OCI-LY7 (cell line): ENCODE data around the gene NEUROG2. TPM values are rescaled to one million over a fixed set of nuclear protein-coding genes. Genes with fewer than 3 reads are reported as not detected.

Experiments
- BruUV-seq: library from RNA; stranded (reverse); fragments of 400-500 nt; replicated peaks from 2 replicates; lab custom pipeline; 2021; lab: Mats Ljungman, UMichigan
- CTCF ChIA-PET: fragments of 300-600 bp; sonication (Branson Sonifier 250); formaldehyde crosslinking; loops from one replicate; lab custom pipeline; 2022; ENCODE audit warnings: antibody characterized with exemption; ENCODE audit not compliant: unreplicated experiment; lab: Charles Lee
- POLR2A ChIA-PET: fragments of 300-600 bp; sonication (Branson Sonifier 250); formaldehyde crosslinking; loops from one replicate; lab custom pipeline; 2022; ENCODE audit warnings: antibody characterized with exemption; lab: Charles Lee
- DNase-seq: peaks from one replicate; pipeline ENCODE4 v3.0.0-alpha.2; 2015; ENCODE audit warnings: low spot score
- H2AFZ ChIP-seq: fragments of 200-600 bp; sonication (generic), shearing (Covaris generic); 2 replicates; pipeline ENCODE4 v1.6.1; 2014; ENCODE audit warnings: mild to moderate bottlenecking, antibody characterized with exemption, low read length, moderate library complexity
- H3K27ac ChIP-seq: fragments of 200-600 bp; sonication (generic); 2 replicates; pipeline ENCODE4 v1.5.1; 2014; ENCODE audit warnings: mixed run types, low read depth, mild to moderate bottlenecking, moderate library complexity, low read length, inconsistent platforms; ENCODE audit not compliant: poor library complexity, severe bottlenecking
- H3K36me3 ChIP-seq: fragments of 200-600 bp; sonication (generic); 2 replicates; pipeline ENCODE4 v1.6.1; 2014; ENCODE audit warnings: mild to moderate bottlenecking, antibody characterized with exemption, low read length, moderate library complexity, mixed read lengths; ENCODE audit not compliant: insufficient read depth
- H3K4me1 ChIP-seq: fragments of 200-600 bp; sonication (generic); 2 replicates; pipeline ENCODE4 v1.5.1; 2014; ENCODE audit warnings: mild to moderate bottlenecking, low read length; ENCODE audit not compliant: insufficient read depth, poor library complexity, severe bottlenecking
- H3K4me2 ChIP-seq: fragments of 200-600 bp; sonication (generic); 2 replicates; pipeline ENCODE4 v1.6.1; 2014; ENCODE audit warnings: mild to moderate bottlenecking, low read length
- H3K4me3 ChIP-seq: fragments of 200-600 bp; sonication (generic); 2 replicates; pipeline ENCODE4 v1.5.1; 2014; ENCODE audit warnings: mild to moderate bottlenecking, low read depth, low read length; ENCODE audit not compliant: poor library complexity, severe bottlenecking
- H3K79me2 ChIP-seq: fragments of 200-600 bp; sonication (generic); 2 replicates; pipeline ENCODE4 v1.6.1; 2016; ENCODE audit warnings: low read depth, mild to moderate bottlenecking, low read length, moderate library complexity, mixed read lengths; ENCODE audit not compliant: insufficient read depth
- H3K9me2 ChIP-seq: fragments of 200-600 bp; sonication (generic); 2 replicates; pipeline ENCODE4 v1.6.1; 2016; ENCODE audit warnings: mild to moderate bottlenecking, low read length, mixed read lengths; ENCODE audit not compliant: insufficient read depth
- H3K9me3 ChIP-seq: fragments of 200-600 bp; sonication (generic); 2 replicates; pipeline ENCODE4 v1.6.1; 2014; ENCODE audit warnings: mild to moderate bottlenecking, mixed run types, low read length, mixed read lengths
- H4K20me1 ChIP-seq: fragments of 200-600 bp; sonication (generic); 2 replicates; pipeline ENCODE4 v1.6.1; 2014; ENCODE audit warnings: mild to moderate bottlenecking, antibody characterized with exemption, low read length, moderate library complexity, mixed read lengths; ENCODE audit not compliant: insufficient read depth
- EZH2phosphoT487 ChIP-seq: fragments of 200-600 bp; sonication (generic); IDR thresholded peaks from 2 replicates; pipeline ENCODE4 v1.6.1; 2018; ENCODE audit warnings: low read depth, borderline replicate concordance, mild to moderate bottlenecking, mixed run types, antibody characterized with exemption, low read length, moderate library complexity, mixed read lengths
- intact Hi-C: fragments of 100-400 bp; cut with micrococcal nuclease; formaldehyde crosslinking; loops from one replicate; pipeline ENCODE4 v1.10.0; 2022; ENCODE audit not compliant: unreplicated experiment
- total RNA-seq, 2 experiments: library from RNA; depleted of rRNA in 1 of 2; stranded (reverse); fragments of >200 nt in 1 of 2; shearing (Covaris generic) in 1 of 2; gene quantifications; 2 replicates each; pipeline ENCODE4 v1.2.3, GENCODE V29; 2014 to 2022
- TF ChIP-seq, protein P1 (sequence below): fragments of 200-600 bp; sonication (generic); conservative IDR thresholded peaks from 2 replicates; pipeline ENCODE4 v1.5.1; 2014; ENCODE audit warnings: mild to moderate bottlenecking, antibody characterized with exemption, low read length, moderate library complexity, mixed read lengths

NEUROG2 gene
- total RNA-seq, 2 experiments from 2014 or later: 0.06 TPM; not detected in 1

DNA sequence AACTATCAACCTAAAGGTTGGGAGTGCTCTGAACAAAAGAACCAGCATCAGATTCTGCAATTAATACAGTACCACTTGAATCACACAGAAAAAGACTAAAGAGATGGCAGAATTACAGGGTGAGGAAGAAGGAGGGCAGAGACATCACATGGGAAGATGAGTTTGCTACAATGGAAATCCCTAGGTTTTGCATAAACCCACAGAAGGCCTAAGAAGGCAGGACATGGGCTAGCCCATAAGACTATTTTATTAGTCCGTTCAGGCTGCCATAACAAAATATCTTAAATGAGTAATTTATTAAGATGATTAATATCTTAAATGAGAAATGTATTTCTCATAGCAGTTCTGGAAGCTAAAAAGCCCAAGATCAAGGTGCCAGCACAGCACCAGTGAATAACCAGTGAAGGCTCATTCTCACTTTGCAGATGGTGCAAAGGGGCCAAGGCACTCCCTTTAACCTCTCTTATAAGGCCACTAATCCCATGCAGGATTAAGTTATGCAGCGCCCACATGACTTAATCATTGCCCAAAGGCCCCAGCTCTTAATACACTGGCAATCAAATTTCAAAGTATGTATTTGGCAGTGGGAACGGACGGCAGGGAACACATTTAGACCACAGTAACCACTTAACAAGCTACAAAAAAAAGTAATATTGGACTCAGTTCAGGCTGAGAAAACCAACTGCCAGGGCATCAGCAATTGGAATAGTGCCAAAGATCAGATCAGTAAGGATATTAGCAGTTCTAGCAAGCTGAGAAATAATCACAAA is 47.6 kb upstream of the NEUROG2 start:
- BruUV-seq: no TSS peak
- Histone ChIP-seq H3K4me1 (peaks cover 10% of the 10 kb centered on the region), H3K9me2 (no peaks in the 10 kb centered on the region), H3K9me3 (peaks cover 4% of the 10 kb centered on the region; the same call in 1 of the 2 replicates), H3K4me2 (no peak overlapping the region), H4K20me1 (no peaks in the 10 kb centered on the region), H3K36me3 (peaks cover 59% of the 10 kb centered on the region), H2AFZ (no peak overlapping the region), H3K27ac (no peak overlapping the region), H3K4me3 (no peak overlapping the region), H3K79me2 (no peaks in the 10 kb centered on the region)
- intact Hi-C loops: no loop called here
- TF ChIP-seq EZH2phosphoT487: no peak
- TF ChIP-seq, protein P1, sequence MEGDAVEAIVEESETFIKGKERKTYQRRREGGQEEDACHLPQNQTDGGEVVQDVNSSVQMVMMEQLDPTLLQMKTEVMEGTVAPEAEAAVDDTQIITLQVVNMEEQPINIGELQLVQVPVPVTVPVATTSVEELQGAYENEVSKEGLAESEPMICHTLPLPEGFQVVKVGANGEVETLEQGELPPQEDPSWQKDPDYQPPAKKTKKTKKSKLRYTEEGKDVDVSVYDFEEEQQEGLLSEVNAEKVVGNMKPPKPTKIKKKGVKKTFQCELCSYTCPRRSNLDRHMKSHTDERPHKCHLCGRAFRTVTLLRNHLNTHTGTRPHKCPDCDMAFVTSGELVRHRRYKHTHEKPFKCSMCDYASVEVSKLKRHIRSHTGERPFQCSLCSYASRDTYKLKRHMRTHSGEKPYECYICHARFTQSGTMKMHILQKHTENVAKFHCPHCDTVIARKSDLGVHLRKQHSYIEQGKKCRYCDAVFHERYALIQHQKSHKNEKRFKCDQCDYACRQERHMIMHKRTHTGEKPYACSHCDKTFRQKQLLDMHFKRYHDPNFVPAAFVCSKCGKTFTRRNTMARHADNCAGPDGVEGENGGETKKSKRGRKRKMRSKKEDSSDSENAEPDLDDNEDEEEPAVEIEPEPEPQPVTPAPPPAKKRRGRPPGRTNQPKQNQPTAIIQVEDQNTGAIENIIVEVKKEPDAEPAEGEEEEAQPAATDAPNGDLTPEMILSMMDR: no peak
- CTCF ChIA-PET: no interaction called here
- POLR2A ChIA-PET: interaction anchor here (0.9 kb wide), 1 partner anchor 349 kb away, joined by 3 read pairs; no protein-coding TSS in a partner anchor
- DNase-seq: no peak

DNA sequence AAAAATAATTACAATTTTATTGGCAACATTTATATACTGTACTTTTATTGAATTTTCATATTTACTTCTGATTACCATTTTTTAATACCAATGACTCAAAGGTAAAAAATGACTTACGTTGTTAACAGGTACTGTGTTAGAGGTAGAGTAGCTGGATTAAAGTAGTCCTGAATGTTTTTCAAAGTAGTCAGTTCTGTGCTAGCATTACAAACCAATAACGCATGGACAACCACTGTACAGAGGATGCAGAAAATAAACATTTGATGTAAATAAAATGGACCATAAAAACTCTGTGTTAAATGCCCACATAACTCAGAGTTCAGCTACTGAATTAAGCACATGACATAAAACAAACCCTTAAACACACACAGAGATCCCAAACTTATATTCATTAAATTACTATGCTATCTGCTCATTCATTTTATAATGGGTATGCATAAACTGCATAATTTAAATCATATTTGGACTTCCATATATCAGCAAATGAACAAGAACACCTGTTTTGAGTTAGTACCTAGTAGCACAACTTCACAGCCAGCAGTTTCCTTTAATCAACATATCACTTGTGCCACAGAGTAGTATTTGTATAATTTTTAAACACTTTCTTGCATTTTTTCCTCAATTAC is 46.4 kb upstream of the NEUROG2 start:
- Histone ChIP-seq H3K9me2 (no peaks in the 10 kb centered on the region), H3K9me3 (peaks cover 4% of the 10 kb centered on the region; the same call in 1 of the 2 replicates), H3K4me2 (no peak overlapping the region), H3K79me2 (no peaks in the 10 kb centered on the region), H3K27ac (no peak overlapping the region), H3K4me3 (no peak overlapping the region), H2AFZ (no peak overlapping the region), H4K20me1 (no peaks in the 10 kb centered on the region), H3K4me1 (peaks cover 10% of the 10 kb centered on the region), H3K36me3 (peaks cover 62% of the 10 kb centered on the region)
- POLR2A ChIA-PET: interaction anchor here (0.7 to 1.2 kb wide), 3 partner anchors 12 to 26 kb away, joined by 3 to 5 read pairs (median 4); no protein-coding TSS in a partner anchor
- BruUV-seq: no TSS peak
- intact Hi-C loops: no loop called here
- DNase-seq: no peak
- TF ChIP-seq, protein P1: no peak
- TF ChIP-seq EZH2phosphoT487: no peak
- CTCF ChIA-PET: no interaction called here
